Activated naive CD4-positive, alpha-beta T cell treated with anti-CD3 and anti-CD28 coated beads, Interleukin-2, amount 10 ng/mL, durations not matched to agents 7 days and 5 days (primary cell): ENCODE results near the gene SLC2A8.

Source experiments
- CTCF ChIA-PET: fragments of 350-600 bp; sonication (Branson Sonifier 250); formaldehyde crosslinking; loops from one replicate; lab custom pipeline; 2021; ENCODE audit warnings: antibody characterized with exemption; lab: Charles Lee
- DNase-seq: peaks from one replicate; pipeline ENCODE4 v3.0.0-alpha.2; 2020
- H3K27ac Mint-ChIP-seq: one replicate; pipeline ENCODE4 v1.8.0; 2021; ENCODE audit warnings: mild to moderate bottlenecking, moderate library complexity, mixed read lengths
- H3K27me3 Mint-ChIP-seq: one replicate; pipeline ENCODE4 v1.8.0; 2021; ENCODE audit warnings: mild to moderate bottlenecking, mixed read lengths
- H3K36me3 Mint-ChIP-seq: one replicate; pipeline ENCODE4 v1.8.0; 2021; ENCODE audit warnings: mixed read lengths
- H3K4me1 Mint-ChIP-seq: one replicate; pipeline ENCODE4 v1.8.0; 2021; ENCODE audit warnings: mixed read lengths
- H3K4me3 Mint-ChIP-seq: one replicate; pipeline ENCODE4 v1.8.0; 2021; ENCODE audit warnings: mild to moderate bottlenecking, moderate library complexity, mixed read lengths
- H3K9me3 Mint-ChIP-seq: one replicate; pipeline ENCODE4 v1.8.0; 2021; ENCODE audit warnings: mixed read lengths

The SLC2A8 gene

DNA sequence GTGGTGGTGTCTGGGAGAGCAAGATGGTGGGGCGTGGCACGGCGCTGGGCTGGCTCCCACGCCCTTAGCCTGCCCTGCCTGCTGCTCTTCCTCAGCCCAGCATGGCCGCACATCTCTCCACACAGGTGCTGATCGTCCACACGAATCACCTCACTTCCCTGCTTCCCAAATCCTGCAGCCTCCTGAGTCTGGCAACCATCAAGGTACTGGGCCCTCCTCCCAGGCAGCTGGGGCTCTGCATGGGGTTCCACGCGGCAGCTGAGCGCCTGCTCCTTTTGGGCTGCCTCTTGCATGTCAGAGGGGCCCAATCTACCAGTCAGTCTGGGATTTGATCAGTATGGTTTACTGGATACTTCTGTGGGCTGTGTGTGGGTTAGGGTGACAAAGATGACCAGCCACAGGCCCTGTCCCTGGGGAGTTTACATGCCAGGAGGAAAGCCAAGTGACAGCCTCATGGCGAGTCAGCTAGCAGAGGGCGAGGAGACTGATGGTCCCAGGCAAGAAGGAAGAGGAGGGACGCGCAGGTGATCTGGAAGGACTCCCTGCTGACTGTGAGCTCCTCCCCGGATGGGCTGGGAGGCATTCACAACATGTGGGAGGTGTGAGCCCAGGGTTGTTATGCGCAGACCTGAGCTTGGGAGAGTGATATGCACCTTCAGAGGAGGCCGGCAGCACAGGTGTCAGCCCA lies 60.4 kb downstream of the SLC2A8 start:
- Mint-ChIP-seq H3K27me3 (no peaks in the 10 kb centered on the region), H3K4me3 (no peak overlapping the region), H3K27ac (no peak overlapping the region), H3K9me3 (no peaks in the 10 kb centered on the region), H3K36me3 (peaks cover 7% of the 10 kb centered on the region), H3K4me1 (peaks cover 6% of the 10 kb centered on the region)
- CTCF ChIA-PET: no interaction called here
- DNase-seq: no peak
